ENCODE measurements around the gene FAM9C.

The FAM9C gene

DNA sequence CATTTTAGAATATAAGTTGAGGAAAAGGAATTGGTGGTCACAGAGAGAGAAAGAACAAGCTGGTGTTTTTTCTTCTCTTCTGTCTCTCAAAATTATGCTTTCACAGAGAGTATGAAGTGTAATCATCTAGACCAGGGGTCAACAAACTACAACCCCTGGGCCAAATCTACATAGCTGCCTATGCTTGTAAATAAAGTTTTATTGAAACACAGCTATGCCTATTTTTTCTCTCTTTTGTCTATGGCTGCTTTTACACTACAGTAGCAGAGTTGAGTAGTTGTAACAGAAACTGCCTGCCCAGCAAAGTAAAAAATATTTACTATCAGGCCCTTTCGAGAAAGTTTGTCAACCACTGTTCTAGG lies 6.7 kb upstream of the FAM9C start:
- H3K4me3 ChIP-seq (ENCODE audit: low read depth, low read length): no peak overlapping the region
- TF ChIP-seq CTCF (IDR thresholded peaks at IDR 0.05; ENCODE audit: low read depth, low read length, missing control alignments): no peak
- DNase-seq (ENCODE audit: low read depth): no peak
- in situ Hi-C loops (cut with HindIII; ENCODE audit: low sequenced_read_pairs): no loop called here

GRCh38 chrX:13050151-13050550 lies 5.7 kb upstream of the FAM9C start:
- no peak for TF ChIP-seq CTCF (IDR thresholded peaks at IDR 0.05; ENCODE audit: low read depth, low read length, missing control alignments)
- no peak overlapping the region for H3K4me3 ChIP-seq (ENCODE audit: low read depth, low read length)
- in situ Hi-C loops (cut with HindIII; ENCODE audit: low sequenced_read_pairs): no loop called here
- no peak for DNase-seq (ENCODE audit: low read depth)

- TF ChIP-seq CTCF (IDR thresholded peaks at IDR 0.05; ENCODE audit: low read depth, low read length, missing control alignments): no peak
- no peak for DNase-seq (ENCODE audit: low read depth)
- no peak overlapping the region for H3K4me3 ChIP-seq (ENCODE audit: low read depth, low read length)
- in situ Hi-C loops (cut with HindIII; ENCODE audit: low sequenced_read_pairs): no loop called here
These were observed 3.9 kb upstream of the FAM9C start for GRCh38 chrX:13048280-13048679.

- no peak for DNase-seq (ENCODE audit: low read depth)
- TF ChIP-seq CTCF (IDR thresholded peaks at IDR 0.05; ENCODE audit: low read depth, low read length, missing control alignments): no peak
- H3K4me3 ChIP-seq (ENCODE audit: low read depth, low read length): no peak overlapping the region
- in situ Hi-C loops (cut with HindIII; ENCODE audit: low sequenced_read_pairs): no loop called here
These were observed 3.3 kb upstream of the FAM9C start for GRCh38 chrX:13047759-13048158.

DNA sequence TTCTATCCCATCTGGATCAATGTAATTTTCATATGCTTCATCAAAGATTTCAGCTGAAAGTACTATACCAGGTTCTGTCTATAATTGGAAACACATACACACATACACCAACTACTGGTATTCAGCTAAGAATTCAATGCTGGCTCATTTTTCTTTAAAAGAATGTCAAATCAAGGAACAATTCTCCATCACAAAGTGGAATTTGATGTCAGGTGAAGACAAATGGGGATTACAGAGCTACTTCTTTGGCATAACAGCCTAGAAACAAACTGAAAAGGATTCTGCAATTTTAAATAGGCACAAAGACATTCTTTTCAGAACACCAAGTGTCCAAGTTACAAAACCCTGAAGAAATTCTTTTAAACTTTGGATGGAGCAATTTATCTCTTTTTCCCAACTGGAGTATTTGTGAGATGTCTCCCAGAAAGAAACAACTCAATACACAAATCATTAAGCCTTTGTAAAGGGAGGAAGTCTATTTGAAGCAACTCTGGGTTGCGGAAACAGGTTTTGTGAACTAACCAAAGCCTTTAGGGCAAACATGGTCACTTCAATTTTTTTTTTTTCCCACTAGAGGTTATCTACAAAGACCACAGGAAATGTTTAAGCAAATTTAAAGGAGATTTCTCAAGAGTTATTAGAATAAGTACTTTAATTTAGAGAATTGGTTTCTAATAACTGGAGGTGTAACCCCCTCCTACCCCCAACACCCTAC lies 1.9 kb upstream of the FAM9C start:
- no peak for DNase-seq (ENCODE audit: low read depth)
- TF ChIP-seq CTCF (IDR thresholded peaks at IDR 0.05; ENCODE audit: low read depth, low read length, missing control alignments): no peak
- in situ Hi-C loops (cut with HindIII; ENCODE audit: low sequenced_read_pairs): no loop called here

DNA sequence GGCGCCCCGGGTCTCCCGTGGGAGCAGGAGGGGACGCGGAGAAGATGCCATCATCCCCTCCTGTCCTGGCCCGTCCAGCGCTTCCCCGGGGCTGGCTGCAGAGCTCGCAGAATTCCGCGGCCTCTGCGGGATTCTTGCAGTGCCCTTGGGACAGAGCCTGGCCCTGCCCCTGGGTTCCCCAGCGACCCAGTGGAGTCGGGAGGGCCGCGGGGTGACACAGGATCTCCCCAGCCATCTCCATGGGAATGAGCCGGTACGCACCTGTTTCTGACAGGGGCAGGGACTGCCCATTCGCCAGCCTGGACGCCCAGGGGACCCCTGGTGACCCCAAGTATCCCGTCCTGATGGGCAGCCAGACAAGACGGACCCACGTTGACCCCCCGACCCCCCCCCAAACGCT lies 482 bp downstream of the FAM9C start:
- in situ Hi-C loops (cut with HindIII; ENCODE audit: low sequenced_read_pairs): no loop called here
- DNase-seq (ENCODE audit: low read depth): no peak
- TF ChIP-seq CTCF (IDR thresholded peaks at IDR 0.05; ENCODE audit: low read depth, low read length, missing control alignments): no peak
- H3K4me3 ChIP-seq (ENCODE audit: low read depth, low read length): no peak overlapping the region

More for the DNA sequence above, 1.9 kb upstream of the FAM9C start:
- no peak overlapping the region for H3K4me3 ChIP-seq (ENCODE audit: low read depth, low read length)

All from astrocyte of the cerebellum (primary cell).